K562 (cell line): ENCODE measurements around the gene ABHD16A. TPM values are rescaled to one million over a fixed set of nuclear protein-coding genes. Genes with fewer than 3 reads are reported as not detected.

Experiments used
- CBX2 ChIP-seq: fragments of 200-600 bp; sonication (generic); IDR thresholded peaks from one replicate; pipeline ENCODE4 v1.6.1; 2012; ENCODE audit warnings: mild to moderate bottlenecking, low read length, inconsistent platforms; ENCODE audit not compliant: insufficient read depth, poor library complexity, severe bottlenecking
- EP400 ChIP-seq: fragments of 450-650 bp; IDR thresholded peaks from 2 replicates; pipeline ENCODE4 v1.6.1; 2017; ENCODE audit warnings: antibody characterized with exemption, mild to moderate bottlenecking, moderate library complexity
- ERF ChIP-seq: fragments of 450-650 bp; formaldehyde crosslinking; IDR thresholded peaks from 2 replicates; pipeline ENCODE4 v1.4.0; 2020; ENCODE audit warnings: mild to moderate bottlenecking, mixed read lengths
- ESRRB ChIP-seq: fragments of 250-450 bp; sonication (Bioruptor Pico); IDR thresholded peaks from 2 replicates; pipeline ENCODE4 v1.5.0; 2020; ENCODE audit warnings: mild to moderate bottlenecking, moderate library complexity, borderline replicate concordance
- FOXA1 ChIP-seq: fragments of 450-650 bp; IDR thresholded peaks from 2 replicates; pipeline ENCODE4 v1.6.1; 2016; ENCODE audit warnings: mild to moderate bottlenecking, borderline replicate concordance
- FOXK1 ChIP-seq: sonication (generic); formaldehyde crosslinking; IDR thresholded peaks from 2 replicates; pipeline ENCODE4 v1.8.0; 2022; ENCODE audit warnings: missing genetic modification reagents, mild to moderate bottlenecking, borderline replicate concordance
- HMGN3 ChIP-seq: IDR thresholded peaks from 2 replicates; pipeline ENCODE4 v1.6.1; 2011; ENCODE audit warnings: borderline replicate concordance, low read depth, mild to moderate bottlenecking, mixed read lengths, low read length; ENCODE audit not compliant: insufficient read length; ENCODE audit errors: extremely low read depth
- HNRNPUL1 ChIP-seq: fragments of 200-400 bp; formaldehyde crosslinking; IDR thresholded peaks from 2 replicates; pipeline ENCODE4 v1.6.1; 2017; ENCODE audit warnings: low read length
- MYNN ChIP-seq, 2 experiments: sonication (generic); formaldehyde crosslinking in 1 of 2; IDR thresholded peaks; 2 replicates each; pipeline versions ENCODE4 v1.5.0 to v1.6.1; 2016 to 2020; ENCODE audit warnings: antibody characterized with exemption in 1 of 2, missing genetic modification reagents in 1 of 2
- POLR3A ChIP-seq: IDR thresholded peaks from 2 replicates; pipeline ENCODE4 v1.6.1; 2011; ENCODE audit warnings: borderline replicate concordance, mild to moderate bottlenecking, moderate library complexity; ENCODE audit not compliant: insufficient read length, insufficient read depth; ENCODE audit errors: extremely low read depth
- SMARCA4 ChIP-seq: fragments of 450-650 bp; IDR thresholded peaks from 2 replicates; pipeline ENCODE4 v1.6.1; 2016
- SMARCC2 ChIP-seq: fragments of 450-650 bp; IDR thresholded peaks from 2 replicates; pipeline ENCODE4 v1.6.1; 2017; ENCODE audit warnings: antibody characterized with exemption, moderate library complexity, mild to moderate bottlenecking, low read depth
- SOX6 ChIP-seq: fragments of 450-650 bp; IDR thresholded peaks from 2 replicates; pipeline ENCODE4 v1.6.1; 2014; ENCODE audit warnings: mild to moderate bottlenecking
- SPI1 ChIP-seq: IDR thresholded peaks from 2 replicates; pipeline ENCODE4 v1.6.1; 2011; ENCODE audit warnings: low read depth, low read length, control low read depth, borderline replicate concordance
- TAF7 ChIP-seq: fragments of 450-650 bp; IDR thresholded peaks from 2 replicates; pipeline ENCODE4 v1.6.1; 2016; ENCODE audit warnings: missing genetic modification characterization, missing compliant biosample characterization
- TCF3 ChIP-seq: sonication (generic); formaldehyde crosslinking; IDR thresholded peaks from 2 replicates; pipeline ENCODE4 v1.4.0; 2020; ENCODE audit warnings: mild to moderate bottlenecking, missing genetic modification reagents
- YY1 ChIP-seq, 3 experiments: IDR thresholded peaks; 2 replicates each; pipeline ENCODE4 v1.6.1; 2011; ENCODE audit warnings: low read length in 2 of 3, mild to moderate bottlenecking in 2 of 3, moderate library complexity in 2 of 3, borderline replicate concordance in 1 of 3, control low read depth in 1 of 3, low read depth in 1 of 3; ENCODE audit not compliant: insufficient read depth in 3 of 3, insufficient replicate concordance in 2 of 3, control insufficient read depth in 1 of 3, insufficient read length in 1 of 3; ENCODE audit errors: extremely low read depth in 1 of 3
- ZBTB17 ChIP-seq: fragments of 450-650 bp; formaldehyde crosslinking; IDR thresholded peaks from 2 replicates; pipeline ENCODE4 v1.4.0; 2020; ENCODE audit warnings: mild to moderate bottlenecking
- ZBTB7A ChIP-seq: IDR thresholded peaks from 2 replicates; pipeline ENCODE4 v1.6.1; 2011; ENCODE audit warnings: low read depth, mild to moderate bottlenecking, low read length, moderate library complexity, borderline replicate concordance; ENCODE audit not compliant: control insufficient read depth
- ZKSCAN3 ChIP-seq: fragments of 250-450 bp; sonication (Bioruptor Pico); IDR thresholded peaks from 2 replicates; pipeline ENCODE4 v1.4.0; 2020
- ZNF316 ChIP-seq: fragments of 450-650 bp; IDR thresholded peaks from 2 replicates; pipeline ENCODE4 v1.6.1; 2016
- ZNF449 ChIP-seq: fragments of 250-450 bp; sonication (Bioruptor Pico); IDR thresholded peaks from 2 replicates; pipeline ENCODE4 v1.8.0; 2022; ENCODE audit warnings: moderate library complexity, mild to moderate bottlenecking, inconsistent platforms
- polyA plus RNA-seq, 8 experiments: library from polyadenylated mRNA; depleted of rRNA in 4 of 8; stranded (reverse) in 5 of 8; unstranded in 3 of 8; fragments of >200 nt; fragmentation: Nextera tagmentation in 2 of 8; fragmentation: Illumina TruSeq in 1 of 8; extraction: Ambion mirVana in 2 of 8; extraction: Trizol in 1 of 8; gene quantifications; 2 replicates each; pipeline versions ENCODE4 v1.2.1 to v1.2.3, GENCODE V29; 2011 to 2014; ENCODE audit warnings: inconsistent platforms in 1 of 8, missing spikeins in 1 of 8
- total RNA-seq, 7 experiments: library from RNA; depleted of rRNA in 6 of 7; stranded (reverse); fragments of >200 nt in 6 of 7; fragmentation: Illumina TruSeq in 2 of 7; extraction: Trizol in 2 of 7; gene quantifications; 2 replicates each; pipeline versions ENCODE4 v1.2.1 to v1.2.3, GENCODE V29; 2011 to 2021; ENCODE audit warnings: low replicate concordance in 1 of 7
- TF ChIP-seq, protein P1 (sequence below): sonication (generic); formaldehyde crosslinking; IDR thresholded peaks from 2 replicates; pipeline ENCODE4 v1.8.1; 2023; ENCODE audit warnings: mild to moderate bottlenecking, missing genetic modification reagents

Gene ABHD16A
- total and polyA plus RNA-seq, 9 of the 15 experiments (the other 6 are each of a cell fraction or from before 2014, with no cell fraction given): 25.8 to 120 (median 81.6) TPM

DNA sequence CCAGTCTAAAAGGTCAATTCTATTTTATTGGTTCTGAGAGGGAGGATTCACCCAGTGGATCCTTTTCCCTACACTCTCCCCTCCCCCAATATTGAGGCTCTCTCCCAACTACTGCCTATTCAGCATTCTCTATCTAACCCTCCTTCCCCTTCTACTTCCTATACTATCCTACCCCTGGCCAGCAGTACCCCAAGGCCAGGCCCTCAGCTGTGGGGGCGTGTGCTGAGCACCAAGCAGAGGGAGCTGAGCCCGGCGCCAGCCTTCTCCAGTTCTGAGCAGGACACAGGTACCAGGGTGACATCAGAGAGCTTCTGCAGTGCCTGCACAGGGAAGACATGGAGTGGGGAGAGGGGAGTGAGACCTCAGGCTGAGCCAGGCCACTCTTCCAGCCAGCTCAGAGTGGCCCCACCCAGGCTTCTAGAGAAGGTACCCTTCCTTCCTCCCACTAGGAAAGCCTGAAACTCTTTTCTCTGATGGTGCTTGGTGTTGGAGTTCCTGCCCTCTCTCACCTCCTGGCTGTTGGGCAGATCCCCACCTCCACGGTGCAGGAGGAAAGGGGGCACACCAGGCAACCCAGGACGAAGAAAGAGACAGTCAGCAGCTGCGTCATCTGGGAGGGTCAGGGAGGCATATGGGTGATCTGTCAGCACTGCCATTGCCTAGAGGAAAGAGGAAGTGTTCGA is 24.1 kb upstream of the ABHD16A start (continued):
- TF ChIP-seq HNRNPUL1 (peak; percentile 59; the same call in 1 of the 2 replicates), ZNF449 (CRISPR knock-in tag) (0 out of 2 replicates have a peak, but pooled peaks have one; percentile 45), ZKSCAN3 (CRISPR knock-in tag) (no peak), FOXA1 (no peak), ZBTB7A (peak; percentile 55; the same call in 1 of the 2 replicates), ZBTB17 (peak; percentile 69; the same call in 1 of the 2 replicates), CBX2 (no peak), SMARCA4 (peak; percentile 12; the same call in 1 of the 2 replicates), MYNN (IDR thresholded peaks at IDR 0.05) (peak; percentile 72; the same call in 1 of the 2 replicates), MYNN (CRISPR knock-in tag; IDR thresholded peaks at IDR 0.05) (no peak), SOX6 (0 out of 2 replicates have a peak, but pooled peaks have one; percentile 15), EP400 (no peak), TAF7 (peak; percentile 30; the same call in 1 of the 2 replicates), YY1 (IDR thresholded peaks at IDR 0.05; ENCODE audit: borderline replicate concordance in 1 of 3, control insufficient read depth in 1 of 3, extremely low read depth in 1 of 3, insufficient read depth in 3 of 3, insufficient read length in 1 of 3, insufficient replicate concordance in 2 of 3, low read depth in 1 of 3, low read length in 2 of 3) (peak in 1 of 3 experiments; percentile 48), HMGN3 (peak; percentile 8), POLR3A (no peak), ERF (CRISPR knock-in tag) (0 out of 2 replicates have a peak, but pooled peaks have one; percentile 55), ZNF316 (peak; percentile 95), TCF3 (peak; percentile 44), ESRRB (CRISPR knock-in tag) (no peak), FOXK1 (CRISPR knock-in tag) (peak; percentile 40; the same call in 1 of the 2 replicates), SMARCC2 (peak; percentile 23; the same call in 1 of the 2 replicates), SPI1 (peak; percentile 100)
- TF ChIP-seq, protein P1, sequence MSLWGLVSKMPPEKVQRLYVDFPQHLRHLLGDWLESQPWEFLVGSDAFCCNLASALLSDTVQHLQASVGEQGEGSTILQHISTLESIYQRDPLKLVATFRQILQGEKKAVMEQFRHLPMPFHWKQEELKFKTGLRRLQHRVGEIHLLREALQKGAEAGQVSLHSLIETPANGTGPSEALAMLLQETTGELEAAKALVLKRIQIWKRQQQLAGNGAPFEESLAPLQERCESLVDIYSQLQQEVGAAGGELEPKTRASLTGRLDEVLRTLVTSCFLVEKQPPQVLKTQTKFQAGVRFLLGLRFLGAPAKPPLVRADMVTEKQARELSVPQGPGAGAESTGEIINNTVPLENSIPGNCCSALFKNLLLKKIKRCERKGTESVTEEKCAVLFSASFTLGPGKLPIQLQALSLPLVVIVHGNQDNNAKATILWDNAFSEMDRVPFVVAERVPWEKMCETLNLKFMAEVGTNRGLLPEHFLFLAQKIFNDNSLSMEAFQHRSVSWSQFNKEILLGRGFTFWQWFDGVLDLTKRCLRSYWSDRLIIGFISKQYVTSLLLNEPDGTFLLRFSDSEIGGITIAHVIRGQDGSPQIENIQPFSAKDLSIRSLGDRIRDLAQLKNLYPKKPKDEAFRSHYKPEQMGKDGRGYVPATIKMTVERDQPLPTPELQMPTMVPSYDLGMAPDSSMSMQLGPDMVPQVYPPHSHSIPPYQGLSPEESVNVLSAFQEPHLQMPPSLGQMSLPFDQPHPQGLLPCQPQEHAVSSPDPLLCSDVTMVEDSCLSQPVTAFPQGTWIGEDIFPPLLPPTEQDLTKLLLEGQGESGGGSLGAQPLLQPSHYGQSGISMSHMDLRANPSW (CRISPR knock-in tag): peak; percentile 61; the same call in 1 of the 2 replicates
